ENCODE measurements around the gene FAM43A. TPM values are rescaled to one million over a fixed set of nuclear protein-coding genes. Genes with fewer than 3 reads are reported as not detected.
A peak's percentile ranks its signal among the peaks of the same experiment; 100 is the strongest.

The FAM43A gene
- polyA plus RNA-seq, 3 donors, result 5.0 to 9.3 (median 7.3) TPM

- peak; percentile 98 for DNase-seq
Observed at GRCh38 chr3:194671900-194672808, 13.5 kb upstream of the FAM43A start, which contains the start of gene LSG1. TSS of gene LSG1 (minus strand) at chr3:194672191. CDS start at chr3:194672162, 29 bp downstream.

GRCh38 chr3:194672876-194673275 lies 12.8 kb upstream of the FAM43A start:
- no peak for DNase-seq

GRCh38 chr3:194673761-194674160 lies 11.9 kb upstream of the FAM43A start:
- DNase-seq, result no peak

- DNase-seq, result no peak
Observed at GRCh38 chr3:194675081-194675640, 10.5 kb upstream of the FAM43A start.

GRCh38 chr3:194675680-194676079 lies 10.0 kb upstream of the FAM43A start:
- no peak for DNase-seq

GRCh38 chr3:194676471-194676870 lies 9.2 kb upstream of the FAM43A start:
- DNase-seq, result no peak

GRCh38 chr3:194680888-194681615 lies 4.6 kb upstream of the FAM43A start:
- no peak for DNase-seq

- no peak for DNase-seq
Observed at GRCh38 chr3:194682189-194682693, 3.4 kb upstream of the FAM43A start.

- DNase-seq, result peak; percentile 86
Observed at GRCh38 chr3:194682694-194683310, 2.9 kb upstream of the FAM43A start.

GRCh38 chr3:194683380-194683779 lies 2.3 kb upstream of the FAM43A start:
- DNase-seq, result no peak

GRCh38 chr3:194685065-194685717 lies 492 bp upstream of the FAM43A start:
- no peak for DNase-seq

- DNase-seq, result no peak
Observed at GRCh38 chr3:194686414-194686815, 732 bp downstream of the FAM43A start.

GRCh38 chr3:194686816-194687637 lies 1.3 kb downstream of the FAM43A start:
- no peak for DNase-seq

GRCh38 chr3:194687638-194688199 lies 2.0 kb downstream of the FAM43A start:
- DNase-seq, result no peak

- no peak for DNase-seq
Observed at GRCh38 chr3:194688200-194688740, 2.6 kb downstream of the FAM43A start.

- DNase-seq, result no peak
Observed at GRCh38 chr3:194688946-194689345, 3.3 kb downstream of the FAM43A start.

- peak; percentile 68 for DNase-seq
Observed at GRCh38 chr3:194689493-194689944, 3.8 kb downstream of the FAM43A start.

GRCh38 chr3:194690501-194691372 lies 5.1 kb downstream of the FAM43A start:
- no peak for DNase-seq
